Femur (tissue), 1 donor: ENCODE data around the gene ADCY1.
"Not testable (repeated sequence)": the region's sequence is repeated elsewhere in the genome, so short reads cannot be mapped to it uniquely, and the experiment has no call there.

Experiments
- DNase-seq: peaks from one replicate; pipeline ENCODE4 v3.0.0-alpha.2; 2017

The ADCY1 gene

DNA sequence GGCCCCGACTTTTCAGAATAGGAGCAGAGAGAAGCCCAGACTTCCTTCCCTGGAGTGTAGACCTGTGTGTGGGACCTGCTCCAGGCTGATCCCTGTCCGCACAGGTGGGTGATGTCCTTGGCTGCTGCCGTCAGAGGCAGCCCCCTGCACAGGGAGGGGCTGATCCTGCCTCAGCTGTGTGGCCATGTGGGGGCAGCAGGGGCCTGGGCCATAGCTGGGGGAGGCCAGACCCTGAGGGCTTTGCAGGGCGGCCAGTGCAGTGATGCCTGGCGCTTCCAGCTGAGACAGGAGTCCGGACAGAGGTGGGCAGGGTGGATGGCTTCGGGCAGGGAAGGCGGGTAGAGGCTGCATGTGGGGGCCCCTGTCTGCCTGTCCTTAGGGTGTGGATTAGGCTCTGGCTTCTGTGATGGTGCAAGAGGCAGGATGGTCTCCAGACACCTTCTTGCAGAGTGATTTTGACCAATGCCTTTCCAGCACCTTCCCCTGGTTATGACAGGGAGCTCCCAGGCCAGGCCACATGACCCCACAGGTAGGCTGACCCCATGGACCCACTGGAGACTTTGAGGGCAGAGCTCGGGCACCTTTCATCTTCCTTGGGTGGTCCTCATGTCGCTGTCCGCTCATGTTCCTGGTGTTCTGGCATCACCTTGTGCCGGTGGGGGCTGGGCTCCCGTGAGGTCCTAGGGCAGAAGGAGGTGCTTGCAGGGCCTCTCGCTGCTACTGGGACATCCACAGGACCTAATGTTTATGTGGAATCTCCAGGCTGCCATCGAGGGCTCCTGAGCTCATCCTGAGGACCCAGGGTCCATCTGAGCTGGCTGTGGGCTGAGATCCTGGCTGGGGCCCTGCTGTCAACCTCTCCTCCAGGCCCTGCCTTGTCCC is 141.5 kb downstream of the ADCY1 start:
- DNase-seq = no peak

DNA sequence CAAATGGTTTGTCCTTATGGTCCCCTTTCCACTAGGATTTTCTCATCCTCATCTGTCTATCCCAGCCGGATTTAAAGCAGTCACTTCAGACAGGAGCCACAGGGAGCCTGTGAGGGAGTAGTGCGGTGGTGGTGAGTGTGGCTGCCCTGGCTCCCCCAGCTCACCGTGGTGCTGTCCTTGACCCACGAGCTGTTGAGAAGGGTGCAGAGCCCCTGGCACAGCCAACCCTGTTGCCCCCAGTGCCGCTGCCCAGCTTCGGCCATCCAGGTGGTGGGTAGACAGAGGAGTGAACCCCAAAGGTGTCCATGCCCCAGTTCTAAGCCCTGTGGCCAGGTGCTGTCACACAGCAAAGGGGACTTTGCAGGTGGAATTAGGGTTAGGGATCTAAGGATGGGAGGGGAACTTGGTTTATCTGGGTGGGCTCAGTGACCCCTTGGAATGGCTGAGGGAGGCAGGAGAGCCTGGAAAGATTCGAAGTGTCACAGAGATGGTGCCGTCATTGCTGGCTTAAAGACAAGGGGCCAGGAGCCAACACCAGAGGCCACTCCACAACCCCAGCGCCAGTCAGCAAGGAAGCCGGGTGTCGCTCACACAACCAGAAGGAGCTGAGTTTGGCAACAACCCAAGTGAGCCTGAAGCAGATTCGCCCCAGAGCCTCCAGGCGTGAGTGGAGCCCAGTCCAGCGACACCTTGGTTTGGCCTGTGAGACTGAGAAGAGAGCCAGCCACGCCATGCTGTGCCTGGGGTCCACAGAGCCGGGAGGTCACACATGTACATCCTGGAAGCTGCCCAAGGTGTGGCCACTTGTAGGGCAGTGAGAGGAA is 142.4 kb downstream of the ADCY1 start:
- no peak for DNase-seq

DNA sequence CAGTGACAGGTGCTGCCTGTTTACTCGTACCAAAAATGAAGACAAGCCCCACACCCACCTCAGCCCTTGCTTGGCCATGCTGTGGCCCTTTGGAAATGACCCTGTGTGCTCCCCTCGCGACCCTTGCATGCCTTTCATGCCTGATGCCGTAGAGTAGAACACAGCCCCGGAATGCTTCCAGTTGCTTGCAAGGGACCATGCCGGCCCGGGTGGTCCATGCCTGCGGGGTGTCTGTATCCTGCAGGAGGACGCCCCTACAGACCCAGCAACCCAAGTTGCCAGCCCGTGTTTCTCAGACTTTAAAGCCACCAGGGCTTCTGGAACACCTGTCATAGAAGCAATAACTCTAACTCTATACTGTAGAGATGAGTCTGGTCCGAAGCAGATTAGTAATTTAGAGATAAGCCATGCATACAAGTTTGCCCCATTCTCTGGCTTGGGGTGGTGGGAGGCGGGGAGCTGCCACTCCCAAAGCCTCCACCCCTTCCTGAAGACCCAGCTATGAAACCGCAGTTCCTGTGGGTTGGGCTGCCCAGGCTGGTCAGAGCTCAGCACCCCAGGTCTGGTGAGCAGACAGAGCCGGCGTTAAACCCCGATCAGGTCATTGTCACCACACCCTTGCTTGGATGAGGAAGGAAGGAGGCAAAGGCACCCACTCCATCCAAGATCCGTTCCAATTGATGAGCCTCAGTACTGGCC is 143.5 kb downstream of the ADCY1 start:
- no peak for DNase-seq

DNA sequence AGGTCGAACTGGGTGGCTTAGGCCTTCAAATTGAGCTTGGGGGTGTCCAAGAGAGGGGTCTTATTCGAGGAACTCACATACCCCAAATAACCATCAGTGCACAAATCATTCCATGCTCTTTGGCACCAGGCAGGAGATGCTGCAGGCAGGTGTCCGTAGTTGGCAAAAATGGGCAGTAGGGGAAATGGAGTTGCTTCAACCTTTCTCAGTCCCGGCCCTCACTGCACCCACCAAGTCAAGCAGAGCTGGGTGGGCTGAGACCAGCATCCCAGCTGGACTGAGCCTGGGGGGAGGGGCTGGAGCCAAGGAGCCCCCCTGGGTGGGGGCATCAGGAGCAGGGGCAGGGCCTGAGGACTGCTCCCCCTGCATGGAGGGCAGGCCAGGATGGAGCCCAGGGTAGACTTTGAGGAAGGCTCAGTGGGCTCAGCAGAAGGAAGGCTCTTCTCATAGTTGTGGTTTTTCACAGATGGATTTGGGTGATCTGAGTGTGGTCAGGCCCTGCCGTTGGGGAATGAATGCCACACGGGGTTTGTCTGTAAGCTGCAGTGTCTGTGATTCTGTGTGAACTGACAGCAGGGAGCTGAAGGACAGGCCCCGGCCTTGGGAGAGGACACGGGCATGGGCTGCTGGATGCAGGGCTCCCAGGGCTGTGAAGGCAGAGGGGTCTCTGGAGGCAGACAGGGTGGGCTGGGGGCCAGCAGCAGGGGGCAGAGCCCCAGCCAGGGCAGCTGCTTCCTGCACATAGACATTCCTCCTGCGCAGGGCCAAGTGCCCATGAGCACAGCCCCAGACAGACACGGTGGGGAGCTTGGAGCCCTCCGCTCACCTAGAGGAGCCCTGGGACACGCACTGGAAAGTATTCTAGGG is 144.5 kb downstream of the ADCY1 start:
- DNase-seq = no peak

DNA sequence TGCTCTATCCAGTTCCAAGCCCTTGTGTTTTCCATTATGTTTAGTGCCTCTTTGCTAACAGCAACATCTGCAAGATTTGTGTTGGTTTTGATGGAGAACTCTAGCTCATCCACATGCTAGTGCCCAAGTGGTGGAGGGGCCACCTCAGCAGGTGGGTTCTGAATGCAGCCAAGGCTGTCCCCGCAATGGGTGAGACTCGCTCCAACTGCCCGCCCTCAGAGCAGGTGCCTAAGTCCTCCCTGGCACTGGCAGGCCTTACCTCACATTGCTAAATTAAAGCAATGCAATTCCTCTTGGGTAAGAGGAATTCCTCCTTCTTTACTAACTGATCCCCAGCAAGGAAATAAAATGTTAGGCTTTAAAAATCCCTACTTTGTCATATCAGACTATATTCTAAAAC is 146.8 kb downstream of the ADCY1 start:
- DNase-seq = no peak

DNA sequence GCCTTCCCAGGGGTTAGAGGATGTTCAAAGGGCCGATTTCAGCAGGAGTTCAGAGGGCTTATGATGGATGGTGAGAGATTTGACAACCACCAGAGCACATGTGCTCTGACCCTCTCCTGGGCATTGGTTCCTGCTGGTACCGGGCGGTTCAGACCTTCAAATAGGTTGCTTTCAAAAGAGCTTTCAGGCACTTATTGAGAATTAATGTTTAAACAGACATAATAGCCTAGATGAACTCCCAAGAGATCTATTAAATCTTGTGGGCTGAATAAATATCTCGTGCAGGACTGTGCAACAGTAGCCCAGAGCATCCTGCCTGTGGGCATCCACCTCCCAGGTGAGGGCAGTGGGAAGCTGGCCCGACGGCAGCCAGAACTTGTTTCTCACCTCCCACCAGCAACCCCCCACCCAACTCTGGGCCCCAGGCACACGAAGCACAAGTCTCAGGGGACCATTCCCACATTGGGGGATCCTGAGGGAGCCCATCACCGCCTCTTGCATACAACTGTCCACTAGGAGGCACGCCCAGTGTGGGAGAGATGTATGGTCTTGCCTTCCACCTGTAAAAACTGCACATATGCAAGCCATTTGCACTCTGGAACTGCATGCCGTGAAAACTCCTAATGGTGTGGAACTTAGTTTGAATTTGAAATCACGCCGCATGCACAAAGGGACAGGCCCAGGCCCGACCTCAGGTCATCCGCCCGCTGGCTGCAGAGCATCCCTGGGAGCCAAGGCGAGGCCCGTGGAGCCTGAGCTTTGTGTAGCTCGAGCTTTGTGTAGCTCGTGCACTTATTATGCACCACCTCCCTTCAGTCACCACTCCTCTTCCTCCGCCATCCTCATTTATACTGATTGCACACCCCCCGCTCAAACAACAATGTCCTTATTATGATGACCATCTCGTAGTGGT is 147.8 kb downstream of the ADCY1 start:
- DNase-seq = no peak

DNA sequence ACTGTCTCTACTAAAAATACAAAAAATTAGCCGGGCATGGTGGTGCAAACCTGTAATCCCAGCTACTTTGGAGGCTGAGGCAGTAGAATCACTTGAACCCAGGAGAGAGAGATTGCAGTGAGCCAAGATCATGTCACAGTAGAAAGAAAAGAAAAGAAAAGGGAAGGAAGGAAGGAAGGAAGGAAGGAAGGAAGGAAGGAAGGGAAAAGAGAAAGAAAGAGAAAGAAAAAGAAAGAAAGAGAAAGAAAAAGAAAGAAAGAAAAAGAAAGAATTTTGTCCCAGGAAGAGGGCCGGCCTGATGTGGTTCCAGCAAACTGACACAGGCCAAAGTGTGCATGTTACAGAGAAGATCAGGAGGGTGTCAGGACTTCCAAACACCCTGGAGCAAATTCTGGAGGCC is 151.1 kb downstream of the ADCY1 start:
- not testable (repeated sequence) for DNase-seq

DNA sequence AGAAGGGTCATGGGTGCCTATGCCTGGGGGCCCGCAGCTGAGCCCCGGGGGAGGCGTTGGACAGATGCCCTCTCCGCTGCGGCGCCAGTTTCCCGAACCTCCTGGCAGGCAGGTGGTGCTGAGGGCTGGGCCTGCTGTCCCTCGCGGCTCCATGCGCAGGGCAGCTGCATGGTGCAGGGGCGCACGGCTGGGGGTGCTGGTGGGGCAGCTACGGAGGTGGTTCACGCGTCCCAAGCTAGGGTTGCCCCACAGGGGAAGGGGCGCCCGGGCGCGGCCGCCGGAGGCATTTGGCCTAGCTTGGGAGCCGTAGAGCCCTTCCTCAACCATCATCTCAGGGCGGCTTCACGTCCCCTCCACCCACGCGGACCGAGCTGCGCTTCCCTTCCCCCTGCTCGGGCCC is 152.7 kb downstream of the ADCY1 start:
- no peak for DNase-seq

DNA sequence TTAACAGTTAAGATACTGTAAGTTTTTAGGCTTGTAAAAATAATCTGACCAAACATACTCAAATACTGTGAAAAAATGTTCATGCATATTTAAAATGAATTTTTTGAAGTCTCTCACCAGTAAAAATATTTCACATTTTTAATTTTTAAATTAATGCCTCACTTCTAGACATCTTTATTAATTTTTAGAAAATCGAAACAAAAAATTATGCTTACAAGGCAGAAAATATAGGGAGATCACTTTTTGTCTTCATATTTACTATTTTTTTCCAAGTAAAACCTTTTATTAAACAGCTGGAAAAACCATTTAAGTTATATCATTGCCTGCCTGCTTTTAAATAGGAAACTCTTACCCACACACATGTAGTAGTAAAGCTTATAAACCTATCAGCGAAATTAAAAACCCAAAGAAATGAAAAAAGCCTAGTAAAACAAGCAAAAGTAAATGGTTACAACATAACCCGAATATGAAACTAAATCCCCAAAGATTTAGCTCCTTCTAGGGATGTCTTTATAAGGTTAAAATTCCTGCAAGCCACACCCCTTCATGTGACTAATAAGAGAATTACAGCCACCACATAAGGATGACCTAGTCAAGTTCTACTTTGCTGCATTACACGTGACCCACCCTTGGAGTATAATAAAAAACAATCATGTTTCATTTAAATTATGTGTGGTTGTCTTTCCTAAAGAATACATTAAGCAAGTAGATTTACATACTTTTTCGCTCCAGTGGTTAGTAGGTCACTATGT is 157.7 kb downstream of the ADCY1 start:
- DNase-seq = not testable (repeated sequence)

DNA sequence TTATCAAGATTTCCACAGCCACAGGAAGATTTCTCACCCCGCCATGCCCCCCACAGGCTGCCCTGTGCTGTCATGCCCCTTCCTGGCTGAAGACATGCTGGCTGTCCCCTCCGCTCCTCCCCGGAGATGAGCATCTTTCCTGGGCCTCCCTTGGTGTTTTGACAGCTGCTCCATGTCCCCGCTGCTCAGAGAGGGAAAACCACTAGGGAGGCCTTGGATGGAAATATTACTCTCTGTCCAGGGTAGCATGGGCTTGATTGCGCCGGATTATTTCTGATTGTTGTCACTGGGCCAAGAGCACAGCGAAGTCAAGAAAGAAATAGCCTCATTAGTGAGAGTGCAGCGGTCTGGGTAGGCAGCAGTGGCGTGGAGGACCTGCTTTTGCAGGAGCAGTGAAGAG is 164.8 kb downstream of the ADCY1 start:
- DNase-seq = not testable (repeated sequence)

DNA sequence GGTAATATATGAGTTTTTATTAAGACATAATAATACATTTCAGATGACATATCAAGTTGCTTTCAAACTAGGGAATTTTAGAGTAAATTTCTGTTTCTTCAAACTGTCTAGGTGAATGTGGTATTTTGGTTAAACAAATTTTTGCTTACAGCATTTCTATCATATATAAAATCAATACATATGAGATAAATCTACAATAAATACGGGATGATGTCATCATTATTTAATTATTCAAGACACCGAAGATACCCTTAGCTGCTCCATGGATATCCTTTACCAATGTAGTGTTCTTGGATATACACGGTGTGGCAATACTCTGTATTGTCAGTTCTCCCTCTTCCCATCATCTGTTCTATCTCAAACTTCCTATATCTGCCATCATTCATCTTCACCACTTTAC is 166.4 kb downstream of the ADCY1 start:
- not testable (repeated sequence) for DNase-seq

DNA sequence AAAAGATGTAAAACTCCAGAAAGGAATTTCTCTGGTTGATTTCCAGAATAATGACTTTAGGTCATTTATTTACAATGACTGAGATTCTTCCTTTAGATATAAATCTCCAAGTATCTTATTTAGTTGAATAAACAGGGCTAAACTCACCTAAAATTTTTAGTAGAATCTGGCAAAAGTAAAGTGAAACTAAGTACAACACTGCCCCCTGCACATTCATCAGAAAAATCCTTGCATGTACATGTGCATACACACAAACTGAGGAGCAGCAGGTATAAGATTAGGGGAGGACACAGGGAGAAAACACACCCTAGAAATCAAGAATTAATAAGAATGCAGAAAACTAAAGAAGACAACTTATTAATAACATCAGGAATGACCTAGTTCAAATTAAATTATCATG is 174.8 kb downstream of the ADCY1 start:
- DNase-seq = not testable (repeated sequence)

DNA sequence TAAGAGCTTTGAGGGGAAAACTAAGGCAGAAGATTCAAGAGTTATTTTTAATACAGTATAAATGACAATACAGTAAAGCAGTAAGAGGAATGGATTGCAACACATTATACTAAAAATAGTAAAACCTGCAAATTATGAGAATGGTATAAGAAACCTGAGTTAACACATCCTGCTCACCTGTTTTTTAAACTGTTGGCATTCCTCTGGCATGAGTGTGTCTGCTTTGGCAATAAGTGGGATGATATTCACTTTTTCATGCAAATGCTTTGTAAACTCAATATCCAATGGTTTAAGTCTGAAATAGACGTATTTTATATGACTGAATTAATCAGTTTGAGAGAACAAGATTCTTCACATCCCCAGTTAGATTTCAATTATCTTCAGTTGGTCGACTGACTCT is 177.2 kb downstream of the ADCY1 start:
- DNase-seq = not testable (repeated sequence)

DNA sequence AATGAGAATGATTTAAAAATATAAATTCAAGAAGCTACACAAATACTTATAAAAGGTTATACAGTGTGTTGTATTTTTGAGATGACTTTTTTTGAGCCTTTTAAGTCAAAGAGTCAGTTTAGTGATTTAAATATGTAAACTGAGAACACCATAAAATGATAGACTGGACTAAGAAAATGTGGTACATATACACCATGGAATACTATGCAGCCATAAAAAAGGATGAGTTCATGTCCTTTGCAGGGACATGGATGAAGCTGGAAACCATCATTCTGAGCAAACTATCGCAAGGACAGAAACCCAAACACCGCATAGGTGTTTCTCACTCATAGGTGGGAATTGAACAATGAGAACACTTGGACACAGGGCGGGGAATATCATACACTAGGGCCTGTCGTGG is 182.2 kb downstream of the ADCY1 start:
- not testable (repeated sequence) for DNase-seq

DNA sequence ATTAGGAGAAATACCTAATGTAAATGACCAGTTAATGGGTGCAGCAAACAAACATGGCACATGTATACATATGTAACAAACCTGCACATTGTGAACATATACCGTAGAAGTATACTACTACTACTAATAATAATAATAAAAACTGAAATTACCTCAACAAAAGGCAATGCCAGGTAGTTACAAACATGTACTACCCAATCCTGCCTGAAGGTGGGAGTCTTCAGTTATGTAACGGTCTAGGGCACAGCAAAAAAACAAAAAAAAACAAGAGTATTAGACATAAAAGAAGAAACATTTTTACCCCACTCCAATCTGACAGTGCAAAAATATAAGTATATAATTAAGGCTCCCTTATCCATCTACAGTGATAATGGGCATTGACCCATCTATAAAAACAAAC is 182.6 kb downstream of the ADCY1 start:
- not testable (repeated sequence) for DNase-seq

DNA sequence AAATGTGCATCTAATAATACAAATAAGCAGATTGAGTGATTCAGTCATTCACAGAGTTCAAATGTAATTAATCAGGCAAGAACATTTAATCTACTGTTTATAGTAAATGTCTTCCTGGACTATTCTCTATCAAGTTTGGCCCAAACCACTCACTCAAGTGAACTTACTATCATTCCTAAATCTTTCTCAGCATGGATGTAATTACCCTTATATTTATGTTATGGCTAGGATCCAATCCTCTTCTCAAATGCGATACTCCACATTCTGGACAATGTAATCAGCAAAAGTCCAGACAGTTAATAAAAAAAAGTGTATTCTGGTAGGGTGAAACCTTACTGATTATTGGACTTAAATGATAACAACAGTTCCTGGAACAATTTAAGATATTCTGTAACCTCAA is 185.3 kb downstream of the ADCY1 start:
- DNase-seq = not testable (repeated sequence)

DNA sequence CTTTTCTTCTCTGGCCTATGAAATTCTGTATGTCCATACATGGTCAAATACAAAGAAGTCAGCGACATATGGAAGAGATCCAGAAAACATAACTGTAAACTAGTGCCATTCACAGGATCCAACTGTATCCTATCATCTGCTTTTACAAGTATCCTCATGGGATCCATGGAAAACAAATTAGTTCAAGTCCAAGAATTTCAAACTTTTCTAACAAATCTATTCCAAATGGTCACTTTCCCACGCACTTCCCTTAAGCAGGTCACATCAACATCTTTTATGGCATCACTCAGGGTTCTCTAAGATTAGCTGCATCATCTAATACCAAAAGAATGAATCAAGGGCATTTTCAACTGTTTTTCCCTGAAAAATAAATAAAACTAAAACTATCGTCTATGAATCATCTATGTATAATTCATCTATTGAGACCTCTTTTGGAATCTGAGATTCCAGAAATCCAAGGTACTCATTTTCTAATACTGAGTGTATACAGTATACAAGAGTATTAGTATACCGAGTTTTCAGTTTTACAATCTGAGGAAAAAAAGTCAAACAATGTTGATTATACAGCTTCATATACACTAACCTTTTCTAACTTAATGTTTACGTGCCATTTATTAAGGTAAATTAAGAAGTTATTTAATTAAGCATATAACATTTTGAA is 187.5 kb downstream of the ADCY1 start:
- DNase-seq = not testable (repeated sequence)

DNA sequence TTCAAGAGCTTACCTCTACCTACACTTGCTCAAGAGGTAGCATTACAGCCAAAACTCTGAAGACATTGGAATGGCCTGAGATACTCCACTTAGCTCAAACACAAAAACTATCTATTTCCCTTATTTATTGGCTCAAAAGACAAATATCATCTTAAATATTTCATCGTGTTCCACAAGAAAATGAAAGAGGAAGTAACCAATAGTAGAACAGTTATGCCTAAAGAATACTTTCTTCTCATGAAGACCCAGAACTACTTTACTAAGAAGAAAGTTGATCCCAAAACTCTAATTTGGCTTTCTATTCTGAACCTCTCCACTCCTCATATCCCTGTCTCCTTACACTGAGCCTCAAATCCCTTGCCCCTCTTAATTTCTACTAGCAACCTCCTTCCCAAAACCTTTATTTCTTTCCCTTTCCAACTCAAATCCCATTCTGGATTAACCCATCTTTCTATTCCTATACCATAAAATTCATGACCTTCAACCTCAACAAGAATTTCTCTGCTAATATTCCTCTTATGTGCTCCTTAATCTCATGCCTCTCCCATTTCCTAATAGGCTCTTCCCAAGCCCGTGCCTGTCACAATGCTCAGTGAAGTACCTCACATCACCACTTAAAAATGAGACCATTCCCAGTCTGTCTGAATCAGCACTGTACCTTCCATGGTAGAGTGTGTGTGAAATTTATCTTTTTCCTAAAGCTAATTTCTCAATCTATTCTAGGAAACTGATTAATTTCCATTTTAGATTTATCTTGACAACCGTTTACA is 188.2 kb downstream of the ADCY1 start:
- DNase-seq = not testable (repeated sequence)
